ENCODE results near the gene NDUFA13. TPM values are rescaled to one million over a fixed set of nuclear protein-coding genes. Genes with fewer than 3 reads are reported as not detected.

The NDUFA13 gene
- total and polyA plus RNA-seq, 4 donors = 183 to 307 (median 229) TPM

DNA sequence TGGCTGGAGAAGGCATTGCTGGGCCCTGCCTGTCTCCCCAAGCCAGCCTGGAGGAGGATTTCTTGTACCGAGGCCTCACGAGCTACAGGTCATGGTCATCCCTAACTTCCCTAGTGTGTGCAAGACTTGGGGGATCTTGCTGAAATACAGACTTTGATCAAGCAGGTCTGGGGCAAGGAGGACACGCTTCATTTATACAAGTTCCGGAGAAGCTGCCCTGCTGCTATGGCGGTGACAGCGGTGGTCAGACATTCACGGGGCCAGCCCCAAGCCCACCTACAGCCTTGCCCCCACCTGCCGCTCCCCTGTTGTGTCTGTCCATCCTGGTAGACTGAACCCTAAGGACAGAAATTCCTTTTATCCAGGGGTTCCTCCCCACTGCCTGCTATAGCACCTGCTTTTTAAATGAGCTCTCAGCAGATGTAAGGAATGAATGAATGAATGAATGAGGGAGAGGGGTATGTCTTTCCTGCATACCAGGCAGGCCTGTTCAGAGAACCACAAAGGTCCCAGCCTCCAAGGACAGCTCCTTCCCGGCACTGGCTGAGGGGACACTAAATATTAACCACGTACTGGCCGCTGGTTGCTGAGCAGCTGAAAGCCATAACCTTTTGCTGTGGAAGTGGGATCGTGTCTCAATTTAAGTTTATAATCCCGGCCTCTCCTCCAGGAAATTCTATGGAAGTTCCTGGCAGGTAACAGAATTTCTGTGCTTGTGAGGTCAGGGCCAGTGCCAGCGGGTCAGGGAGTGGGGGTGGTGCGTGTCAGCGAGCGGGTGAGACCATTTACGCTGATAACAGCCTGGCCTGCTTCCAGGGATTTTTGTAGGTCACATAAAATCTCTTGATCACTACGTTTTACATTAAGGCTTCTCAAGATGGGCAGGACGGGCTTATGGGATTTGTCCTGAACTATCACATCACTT is 27.8 kb upstream of the NDUFA13 start:
- intact Hi-C loops (cut with DNase I) = loop anchor here in 1 of 2 donors (5.0 kb wide), 1 partner anchor 81 kb away; the partner anchor contains the start of gene GATAD2A
- Histone ChIP-seq H3K9me3 (ENCODE audit: control insufficient read depth, low read length) (no peaks in the 10 kb centered on the region), H3K4me3 (ENCODE audit: low read length in 2 of 2) (no peak overlapping the region), H3K4me1 (ENCODE audit: control insufficient read depth in 1 of 2, insufficient read depth in 2 of 2, low read length in 2 of 2) (no peaks in the 10 kb centered on the region), H3K27me3 (ENCODE audit: control insufficient read depth in 1 of 2, insufficient read depth in 2 of 2, low read length in 1 of 2) (no peaks in the 10 kb centered on the region), H3K27ac (ENCODE audit: low read depth in 1 of 2, low read length in 2 of 2) (peak overlapping the region; percentile 54 to 63), H3K36me3 (ENCODE audit: control insufficient read depth in 1 of 2, insufficient read depth in 2 of 2, low read length in 1 of 2) (no peaks in the 10 kb centered on the region)
- ATAC-seq (ENCODE audit: low FRiP score) (no peak), DNase-seq (no peak)
- 41% methylated on average over 20 of the region's 20 CpGs for WGBS, 2 donors

DNA sequence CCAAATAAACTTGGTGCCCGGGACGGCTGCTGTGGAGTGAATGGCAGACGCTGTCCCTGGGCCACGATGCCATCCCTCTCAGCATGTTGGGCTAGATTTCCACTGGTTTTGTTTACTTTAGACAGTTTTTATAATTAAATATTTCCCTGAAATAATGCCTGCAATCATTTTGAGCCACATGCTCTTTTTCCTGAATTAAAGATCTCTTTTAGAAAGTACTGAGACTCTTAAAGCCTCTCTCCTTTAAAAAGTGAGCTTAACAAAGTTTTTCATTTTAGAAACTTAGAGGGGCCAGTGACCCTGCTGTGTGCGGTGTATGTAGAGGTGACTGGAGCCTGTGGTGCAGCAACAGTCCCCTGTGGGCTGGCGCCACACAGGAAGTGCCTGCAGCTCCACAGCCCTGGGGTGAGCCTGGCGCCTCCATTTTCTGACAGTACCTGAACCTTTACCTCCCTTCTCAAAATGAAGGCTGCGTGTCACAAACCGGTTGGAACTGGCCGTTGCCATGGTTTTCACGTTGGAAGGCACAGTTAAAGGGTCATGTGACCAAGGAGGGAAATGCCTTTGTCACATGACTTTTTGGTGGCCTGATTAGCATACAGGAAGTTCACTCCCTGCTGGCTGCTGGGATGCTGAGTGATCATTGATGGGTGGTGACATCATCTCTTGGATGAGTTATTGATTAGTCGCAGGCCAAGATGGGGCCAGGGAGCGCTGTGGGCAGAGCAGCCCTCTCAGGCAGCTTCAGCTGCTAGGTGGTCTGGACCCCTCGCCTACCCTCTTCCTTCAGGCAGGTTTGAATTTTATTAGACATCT is 26.9 kb upstream of the NDUFA13 start:
- no peaks in the 10 kb centered on the region for H3K9me3 ChIP-seq (ENCODE audit: control insufficient read depth, low read length)
- 12% methylated on average over 14 of the region's 14 CpGs for WGBS, 2 donors
- no peaks in the 10 kb centered on the region for H3K36me3 ChIP-seq (ENCODE audit: control insufficient read depth in 1 of 2, insufficient read depth in 2 of 2, low read length in 1 of 2)
- H3K4me1 ChIP-seq (ENCODE audit: control insufficient read depth in 1 of 2, insufficient read depth in 2 of 2, low read length in 2 of 2) = no peaks in the 10 kb centered on the region
- H3K27me3 ChIP-seq (ENCODE audit: control insufficient read depth in 1 of 2, insufficient read depth in 2 of 2, low read length in 1 of 2) = no peaks in the 10 kb centered on the region
- peak overlapping the region; percentile 86 to 93 for H3K27ac ChIP-seq (ENCODE audit: low read depth in 1 of 2, low read length in 2 of 2)
- intact Hi-C loops (cut with DNase I) = loop anchor here in 1 of 2 donors (1.0 to 5.0 kb wide), 2 partner anchors 82 to 124 kb away; partner anchors contain the start of gene GATAD2A
- DNase-seq = peak; percentile 89 to 92
- no peak overlapping the region for H3K4me3 ChIP-seq (ENCODE audit: low read length in 2 of 2)
- peak; percentile 78 for ATAC-seq (ENCODE audit: low FRiP score)

DNA sequence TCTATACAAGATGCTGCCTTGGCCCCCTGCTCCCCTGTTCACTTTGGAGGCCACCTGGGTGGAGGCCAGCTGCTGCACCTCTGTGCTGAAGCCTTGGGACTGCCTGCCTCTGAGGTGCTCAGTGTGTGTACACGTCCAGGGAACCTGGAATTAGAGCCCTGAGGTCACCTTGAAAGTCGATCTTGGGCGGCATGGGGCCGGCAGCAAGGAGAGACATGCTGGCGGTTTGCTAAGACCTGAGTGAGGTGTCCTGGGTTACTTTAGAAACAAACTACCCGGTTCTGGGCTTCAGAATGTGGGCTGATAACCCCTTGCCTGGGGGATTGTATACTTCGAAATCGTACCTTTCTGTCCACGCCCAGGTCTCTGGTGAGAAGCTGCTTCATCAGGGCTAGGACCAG is 26.2 kb upstream of the NDUFA13 start:
- Histone ChIP-seq H3K36me3 (ENCODE audit: control insufficient read depth in 1 of 2, insufficient read depth in 2 of 2, low read length in 1 of 2) (no peaks in the 10 kb centered on the region), H3K4me3 (ENCODE audit: low read length in 2 of 2) (no peak overlapping the region), H3K9me3 (ENCODE audit: control insufficient read depth, low read length) (no peaks in the 10 kb centered on the region), H3K27ac (ENCODE audit: low read depth in 1 of 2, low read length in 2 of 2) (peak overlapping the region; percentile 86 to 93), H3K4me1 (ENCODE audit: control insufficient read depth in 1 of 2, insufficient read depth in 2 of 2, low read length in 2 of 2) (no peaks in the 10 kb centered on the region), H3K27me3 (ENCODE audit: control insufficient read depth in 1 of 2, insufficient read depth in 2 of 2, low read length in 1 of 2) (no peaks in the 10 kb centered on the region)
- ATAC-seq (ENCODE audit: low FRiP score) (peak; percentile 17), DNase-seq (peak in 1 of 2 donors; percentile 73)
- WGBS, 2 donors = 56 to 59% methylated on average over 9 of the region's 9 CpGs
- intact Hi-C loops (cut with DNase I) = loop anchor here (1.0 to 5.0 kb wide), 3 partner anchors 83 to 125 kb away; partner anchors contain the start of gene GATAD2A (in 1 of the 2)

DNA sequence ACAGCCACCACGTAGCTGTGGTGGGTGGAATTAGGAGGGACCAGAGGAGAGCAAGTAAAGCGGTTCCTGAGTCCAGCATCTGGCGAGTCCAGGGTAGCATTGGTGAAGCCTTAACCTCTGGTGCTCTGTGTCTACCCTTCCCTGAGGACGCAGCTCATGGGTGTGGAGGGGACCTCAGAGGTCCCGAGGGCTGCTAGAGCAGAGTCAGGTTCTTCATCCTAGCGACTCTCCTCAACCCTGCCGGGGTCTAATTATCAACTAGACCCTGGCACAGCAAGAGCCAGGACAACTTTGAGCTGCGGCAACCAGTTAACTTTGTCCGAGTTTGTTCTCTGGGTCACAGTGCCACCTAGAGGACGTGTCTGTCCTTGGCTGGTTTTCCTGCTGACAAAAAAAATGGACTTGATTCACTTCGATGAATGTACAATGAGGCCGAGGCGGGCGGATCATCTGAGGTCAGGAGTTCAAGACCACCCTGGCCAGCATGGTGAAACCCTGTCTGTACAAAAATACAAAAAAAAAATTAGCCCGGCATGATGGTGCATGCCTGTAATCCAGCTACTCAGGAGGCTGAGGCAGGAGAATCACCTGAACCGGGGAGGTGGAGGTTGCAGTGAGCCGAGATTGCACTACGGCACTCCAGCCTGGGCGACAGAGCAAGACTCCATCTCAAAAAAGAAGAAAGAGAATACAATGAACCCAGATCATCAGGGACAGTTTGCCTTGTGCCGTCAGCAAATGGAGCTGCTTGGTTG is 25.6 kb upstream of the NDUFA13 start:
- Histone ChIP-seq H3K9me3 (ENCODE audit: control insufficient read depth, low read length) (no peaks in the 10 kb centered on the region), H3K27ac (ENCODE audit: low read depth in 1 of 2, low read length in 2 of 2) (peak overlapping the region; percentile 86 to 93), H3K4me3 (ENCODE audit: low read length in 2 of 2) (no peak overlapping the region), H3K36me3 (ENCODE audit: control insufficient read depth in 1 of 2, insufficient read depth in 2 of 2, low read length in 1 of 2) (no peaks in the 10 kb centered on the region), H3K4me1 (ENCODE audit: control insufficient read depth in 1 of 2, insufficient read depth in 2 of 2, low read length in 2 of 2) (no peaks in the 10 kb centered on the region), H3K27me3 (ENCODE audit: control insufficient read depth in 1 of 2, insufficient read depth in 2 of 2, low read length in 1 of 2) (no peaks in the 10 kb centered on the region)
- 20 to 21% methylated on average over 20 of the region's 20 CpGs for WGBS, 2 donors
- intact Hi-C loops (cut with DNase I) = loop anchor here in 1 of 2 donors (2.0 kb wide), 1 partner anchor 122 kb away; no protein-coding TSS in a partner anchor
- ATAC-seq (ENCODE audit: low FRiP score) (peak; percentile 74), DNase-seq (peak; percentile 85 to 87)

DNA sequence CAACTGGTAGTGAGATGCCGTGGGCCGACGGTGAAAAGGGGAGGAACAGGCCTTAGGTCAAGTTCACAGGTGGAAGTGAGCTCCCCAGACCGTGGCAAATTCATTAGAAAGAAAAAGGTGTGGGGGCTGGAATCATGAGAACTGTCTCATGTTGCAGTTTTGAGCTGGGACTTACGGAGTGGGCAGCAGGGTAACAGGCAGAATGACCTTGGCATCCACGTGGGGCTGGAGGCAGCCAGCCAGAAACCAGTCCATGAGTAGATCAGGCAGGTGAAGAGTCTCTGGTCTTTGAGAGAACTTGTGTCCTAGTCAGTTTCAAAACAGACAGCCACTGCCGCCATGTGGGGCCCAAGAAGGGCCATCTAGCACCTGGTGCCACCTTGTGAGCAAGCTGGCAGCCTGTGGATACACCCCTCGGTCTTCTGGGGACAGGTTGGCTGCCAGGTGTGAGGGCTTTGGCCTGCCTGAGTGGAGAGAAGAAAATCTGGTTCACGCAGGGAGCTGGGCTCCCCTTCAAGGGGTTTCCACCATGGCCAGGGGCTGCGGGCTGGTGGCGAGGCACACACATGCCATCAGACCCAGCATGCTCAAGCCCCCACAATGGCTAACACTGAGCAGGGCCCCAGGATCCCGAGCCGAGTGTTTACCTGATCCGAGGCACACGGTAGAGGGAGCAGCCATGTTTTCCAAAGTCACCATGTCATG is 24.6 kb upstream of the NDUFA13 start:
- ATAC-seq (ENCODE audit: low FRiP score) (no peak), DNase-seq (no peak)
- 83% methylated on average over 15 of the region's 15 CpGs for WGBS, 2 donors
- Histone ChIP-seq H3K4me1 (ENCODE audit: control insufficient read depth in 1 of 2, insufficient read depth in 2 of 2, low read length in 2 of 2) (no peaks in the 10 kb centered on the region), H3K27ac (ENCODE audit: low read depth in 1 of 2, low read length in 2 of 2) (no peak overlapping the region), H3K4me3 (ENCODE audit: low read length in 2 of 2) (no peak overlapping the region), H3K9me3 (ENCODE audit: control insufficient read depth, low read length) (no peaks in the 10 kb centered on the region), H3K36me3 (ENCODE audit: control insufficient read depth in 1 of 2, insufficient read depth in 2 of 2, low read length in 1 of 2) (no peaks in the 10 kb centered on the region), H3K27me3 (ENCODE audit: control insufficient read depth in 1 of 2, insufficient read depth in 2 of 2, low read length in 1 of 2) (no peaks in the 10 kb centered on the region)
- intact Hi-C loops (cut with DNase I) = loop anchor here in 1 of 2 donors (2.0 kb wide), 1 partner anchor 123 kb away; no protein-coding TSS in a partner anchor

DNA sequence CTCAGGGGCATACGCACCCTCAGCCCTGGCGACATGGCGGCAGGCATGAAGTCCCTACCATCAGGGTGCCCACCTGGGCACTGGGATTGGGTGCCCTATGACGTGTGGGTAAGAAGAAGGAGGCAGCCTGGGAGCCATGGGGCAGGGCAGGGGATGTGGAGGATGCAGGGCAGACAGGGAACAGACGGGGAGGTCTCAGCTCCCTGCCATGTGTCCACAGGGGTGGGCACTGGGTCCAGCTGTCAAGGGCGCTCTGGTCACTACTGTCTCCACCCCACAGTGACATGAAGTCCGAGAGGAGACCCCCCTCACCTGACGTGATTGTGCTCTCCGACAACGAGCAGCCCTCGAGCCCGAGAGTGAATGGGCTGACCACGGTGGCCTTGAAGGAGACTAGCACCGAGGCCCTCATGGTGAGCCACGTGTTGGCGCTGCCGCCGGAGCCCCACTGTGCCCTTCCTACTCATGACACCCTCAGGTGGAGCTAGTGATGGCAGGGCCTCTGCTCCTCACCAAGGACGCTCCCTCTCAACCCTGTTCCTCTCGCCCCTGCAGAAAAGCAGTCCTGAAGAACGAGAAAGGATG is 23.9 kb upstream of the NDUFA13 start:
- no peaks in the 10 kb centered on the region for H3K27me3 ChIP-seq (ENCODE audit: control insufficient read depth in 1 of 2, insufficient read depth in 2 of 2, low read length in 1 of 2)
- ATAC-seq (ENCODE audit: low FRiP score) (no peak), DNase-seq (no peak)
- no peak overlapping the region for H3K4me3 ChIP-seq (ENCODE audit: low read length in 2 of 2)
- H3K36me3 ChIP-seq (ENCODE audit: control insufficient read depth in 1 of 2, insufficient read depth in 2 of 2, low read length in 1 of 2) = no peaks in the 10 kb centered on the region
- no peaks in the 10 kb centered on the region for H3K4me1 ChIP-seq (ENCODE audit: control insufficient read depth in 1 of 2, insufficient read depth in 2 of 2, low read length in 2 of 2)
- WGBS, 2 donors = 86 to 87% methylated on average over 21 of the region's 21 CpGs
- intact Hi-C loops (cut with DNase I) = no loop called here
- no peak overlapping the region for H3K27ac ChIP-seq (ENCODE audit: low read depth in 1 of 2, low read length in 2 of 2)
- no peaks in the 10 kb centered on the region for H3K9me3 ChIP-seq (ENCODE audit: control insufficient read depth, low read length)

DNA sequence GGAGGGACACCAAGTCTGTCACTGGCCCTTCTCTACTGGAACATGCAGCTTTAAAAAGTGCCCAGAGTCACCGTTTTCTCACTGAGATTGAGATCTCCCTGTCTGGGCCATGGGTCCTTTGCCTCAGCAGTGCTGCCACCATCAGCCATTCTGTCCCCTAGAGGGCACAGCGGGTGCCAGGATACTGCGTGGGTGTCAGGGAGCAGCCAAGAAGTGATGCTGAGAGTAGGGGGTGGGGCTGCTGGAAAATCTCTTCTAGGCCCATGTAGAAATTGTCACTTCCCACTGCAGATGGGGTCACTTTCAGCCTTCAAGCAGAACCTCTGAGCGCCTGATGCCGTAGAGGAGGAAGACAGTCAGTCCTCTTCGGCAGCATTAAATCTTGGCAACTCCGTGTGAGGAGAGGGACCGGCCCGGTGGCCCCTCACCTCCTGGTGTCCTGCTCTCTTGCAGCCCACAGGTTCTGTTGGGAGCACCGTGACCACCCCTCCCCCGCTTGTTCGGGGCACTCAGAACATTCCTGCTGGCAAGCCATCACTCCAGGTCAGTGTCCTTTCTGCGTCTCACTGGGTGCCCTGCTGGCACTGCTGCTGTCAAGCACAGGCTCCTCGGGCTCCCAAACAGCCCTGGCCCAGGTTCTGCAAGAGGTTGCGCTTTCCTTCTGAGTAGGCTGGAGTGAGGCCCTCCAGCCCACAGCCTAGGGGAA is 22.0 kb upstream of the NDUFA13 start:
- H3K27ac ChIP-seq (ENCODE audit: low read depth in 1 of 2, low read length in 2 of 2) = no peak overlapping the region
- no peak for DNase-seq
- intact Hi-C loops (cut with DNase I) = no loop called here
- no peaks in the 10 kb centered on the region for H3K9me3 ChIP-seq (ENCODE audit: control insufficient read depth, low read length)
- no peak for ATAC-seq (ENCODE audit: low FRiP score)
- no peaks in the 10 kb centered on the region for H3K4me1 ChIP-seq (ENCODE audit: control insufficient read depth in 1 of 2, insufficient read depth in 2 of 2, low read length in 2 of 2)
- 66 to 69% methylated on average over 15 of the region's 15 CpGs for WGBS, 2 donors
- H3K36me3 ChIP-seq (ENCODE audit: control insufficient read depth in 1 of 2, insufficient read depth in 2 of 2, low read length in 1 of 2) = peaks cover 0 to 3% of the 10 kb centered on the region in 2 donors
- no peak overlapping the region for H3K4me3 ChIP-seq (ENCODE audit: low read length in 2 of 2)
- no peaks in the 10 kb centered on the region for H3K27me3 ChIP-seq (ENCODE audit: control insufficient read depth in 1 of 2, insufficient read depth in 2 of 2, low read length in 1 of 2)
